A673 (cell line): ENCODE data around the gene PPT1. TPM values are rescaled to one million over a fixed set of nuclear protein-coding genes. Genes with fewer than 3 reads are reported as not detected.

Source experiments
- BruUV-seq: library from RNA; stranded (reverse); fragments of 400-500 nt; replicated peaks from 2 replicates; lab custom pipeline; 2021; lab: Mats Ljungman, UMichigan
- CTCF ChIA-PET: fragments of 300-600 bp; sonication (Branson Sonifier 250); formaldehyde crosslinking; loops from one replicate; lab custom pipeline; 2022; ENCODE audit warnings: antibody characterized with exemption; lab: Charles Lee
- POLR2A ChIA-PET: fragments of 300-600 bp; sonication (Branson Sonifier 250); formaldehyde crosslinking; loops from one replicate; lab custom pipeline; 2022; ENCODE audit warnings: antibody characterized with exemption; ENCODE audit not compliant: low non-redundant PET; lab: Charles Lee
- DNase-seq: peaks from one replicate; pipeline ENCODE4 v3.0.0-alpha.2; 2015; ENCODE audit warnings: low spot score
- H3K27ac ChIP-seq: fragments of 200-600 bp; sonication (generic); 2 replicates; pipeline ENCODE4 v1.5.1; 2016; ENCODE audit warnings: mixed run types, low read depth, mild to moderate bottlenecking, mixed read lengths, antibody characterized with exemption, low read length; ENCODE audit not compliant: poor library complexity, severe bottlenecking
- H3K27me3 ChIP-seq: fragments of 200-600 bp; sonication (generic); replicated peaks from 2 replicates; pipeline ENCODE4 v1.6.1; 2017; ENCODE audit warnings: mixed run types, low read depth, mild to moderate bottlenecking, mixed read lengths, antibody characterized with exemption, low read length; ENCODE audit not compliant: insufficient read depth, poor library complexity
- H3K36me3 ChIP-seq: fragments of 200-600 bp; sonication (generic); 2 replicates; pipeline ENCODE4 v1.6.1; 2016; ENCODE audit warnings: mixed run types, mild to moderate bottlenecking, mixed read lengths, antibody characterized with exemption, low read length; ENCODE audit not compliant: insufficient read depth, poor library complexity, severe bottlenecking
- H3K4me1 ChIP-seq: fragments of 200-600 bp; sonication (generic); 2 replicates; pipeline ENCODE4 v1.6.1; 2017; ENCODE audit warnings: mixed run types, mild to moderate bottlenecking, mixed read lengths, antibody characterized with exemption, low read length; ENCODE audit not compliant: insufficient read depth, poor library complexity, severe bottlenecking
- H3K4me3 ChIP-seq: fragments of 200-600 bp; sonication (generic); 2 replicates; pipeline ENCODE4 v1.5.1; 2016; ENCODE audit warnings: low read depth, mixed run types, mild to moderate bottlenecking, mixed read lengths, low read length; ENCODE audit not compliant: poor library complexity, severe bottlenecking
- H3K9me3 ChIP-seq: fragments of 200-600 bp; sonication (generic); 2 replicates; pipeline ENCODE4 v1.6.1; 2016; ENCODE audit warnings: mixed run types, low read depth, mild to moderate bottlenecking, mixed read lengths, antibody characterized with exemption, low read length; ENCODE audit not compliant: poor library complexity, severe bottlenecking
- EZH2 ChIP-seq: fragments of 200-600 bp; sonication (generic); IDR thresholded peaks from 2 replicates; pipeline ENCODE4 v1.6.1; 2017; ENCODE audit warnings: borderline replicate concordance, low read depth, mild to moderate bottlenecking, mixed read lengths, antibody characterized with exemption, low read length; ENCODE audit not compliant: poor library complexity, severe bottlenecking
- intact Hi-C: fragments of 100-400 bp; cut with micrococcal nuclease; formaldehyde crosslinking; loops from one replicate; pipeline ENCODE4 v1.10.0; 2022; ENCODE audit not compliant: unreplicated experiment
- total RNA-seq: library from RNA; stranded (reverse); gene quantifications from 2 replicates; pipeline ENCODE4 v1.2.3, GENCODE V29; 2021
- TF ChIP-seq, protein P1 (sequence below): fragments of 300-800, 200-600 bp; sonication (generic); conservative IDR thresholded peaks from 2 replicates; pipeline ENCODE4 v1.5.1; 2017; ENCODE audit warnings: low read depth, mild to moderate bottlenecking, antibody characterized with exemption, low read length, moderate library complexity, mixed read lengths

The PPT1 gene
- total RNA-seq, 1 experiment from 2014 or later: 76.3 TPM

DNA sequence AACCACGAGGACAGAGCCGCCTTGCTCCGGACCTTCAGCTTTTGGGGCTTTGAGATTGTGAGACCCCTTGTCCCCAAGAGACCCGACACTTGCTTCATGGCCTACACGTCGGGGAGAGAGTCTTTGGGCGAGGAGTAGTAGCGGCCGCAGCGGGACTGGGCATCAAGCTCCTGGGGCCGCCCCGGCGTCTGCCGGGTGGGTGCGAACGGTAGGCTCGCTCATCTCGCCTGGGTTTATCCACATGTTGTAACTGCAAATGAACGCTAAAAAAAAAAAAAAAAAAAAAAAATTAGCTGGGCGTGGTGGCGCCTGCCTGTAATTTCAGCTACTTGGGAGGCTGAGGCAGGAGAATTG is 36.2 kb upstream of the PPT1 start:
- TF ChIP-seq, protein P1, sequence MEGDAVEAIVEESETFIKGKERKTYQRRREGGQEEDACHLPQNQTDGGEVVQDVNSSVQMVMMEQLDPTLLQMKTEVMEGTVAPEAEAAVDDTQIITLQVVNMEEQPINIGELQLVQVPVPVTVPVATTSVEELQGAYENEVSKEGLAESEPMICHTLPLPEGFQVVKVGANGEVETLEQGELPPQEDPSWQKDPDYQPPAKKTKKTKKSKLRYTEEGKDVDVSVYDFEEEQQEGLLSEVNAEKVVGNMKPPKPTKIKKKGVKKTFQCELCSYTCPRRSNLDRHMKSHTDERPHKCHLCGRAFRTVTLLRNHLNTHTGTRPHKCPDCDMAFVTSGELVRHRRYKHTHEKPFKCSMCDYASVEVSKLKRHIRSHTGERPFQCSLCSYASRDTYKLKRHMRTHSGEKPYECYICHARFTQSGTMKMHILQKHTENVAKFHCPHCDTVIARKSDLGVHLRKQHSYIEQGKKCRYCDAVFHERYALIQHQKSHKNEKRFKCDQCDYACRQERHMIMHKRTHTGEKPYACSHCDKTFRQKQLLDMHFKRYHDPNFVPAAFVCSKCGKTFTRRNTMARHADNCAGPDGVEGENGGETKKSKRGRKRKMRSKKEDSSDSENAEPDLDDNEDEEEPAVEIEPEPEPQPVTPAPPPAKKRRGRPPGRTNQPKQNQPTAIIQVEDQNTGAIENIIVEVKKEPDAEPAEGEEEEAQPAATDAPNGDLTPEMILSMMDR: no peak
- TF ChIP-seq EZH2: no peak
- no peak overlapping the region for H3K27ac ChIP-seq
- intact Hi-C loops: no loop called here
- H3K9me3 ChIP-seq: no peaks in the 10 kb centered on the region
- H3K36me3 ChIP-seq: no peaks in the 10 kb centered on the region
- peak overlapping the region; percentile 39 for H3K4me3 ChIP-seq
- ChIA-PET POLR2A (interaction anchor here (0.5 to 0.6 kb wide), 2 partner anchors 167 to 272 kb away, joined by 3 to 5 read pairs; no protein-coding TSS in a partner anchor), CTCF (interaction anchor here (0.6 to 1.0 kb wide), 2 partner anchors 11 to 12 kb away, joined by 3 to 5 read pairs; no protein-coding TSS in a partner anchor)
- no peaks in the 10 kb centered on the region for H3K4me1 ChIP-seq
- DNase-seq: no peak
- no peaks in the 10 kb centered on the region for H3K27me3 ChIP-seq
- no TSS peak for BruUV-seq

DNA sequence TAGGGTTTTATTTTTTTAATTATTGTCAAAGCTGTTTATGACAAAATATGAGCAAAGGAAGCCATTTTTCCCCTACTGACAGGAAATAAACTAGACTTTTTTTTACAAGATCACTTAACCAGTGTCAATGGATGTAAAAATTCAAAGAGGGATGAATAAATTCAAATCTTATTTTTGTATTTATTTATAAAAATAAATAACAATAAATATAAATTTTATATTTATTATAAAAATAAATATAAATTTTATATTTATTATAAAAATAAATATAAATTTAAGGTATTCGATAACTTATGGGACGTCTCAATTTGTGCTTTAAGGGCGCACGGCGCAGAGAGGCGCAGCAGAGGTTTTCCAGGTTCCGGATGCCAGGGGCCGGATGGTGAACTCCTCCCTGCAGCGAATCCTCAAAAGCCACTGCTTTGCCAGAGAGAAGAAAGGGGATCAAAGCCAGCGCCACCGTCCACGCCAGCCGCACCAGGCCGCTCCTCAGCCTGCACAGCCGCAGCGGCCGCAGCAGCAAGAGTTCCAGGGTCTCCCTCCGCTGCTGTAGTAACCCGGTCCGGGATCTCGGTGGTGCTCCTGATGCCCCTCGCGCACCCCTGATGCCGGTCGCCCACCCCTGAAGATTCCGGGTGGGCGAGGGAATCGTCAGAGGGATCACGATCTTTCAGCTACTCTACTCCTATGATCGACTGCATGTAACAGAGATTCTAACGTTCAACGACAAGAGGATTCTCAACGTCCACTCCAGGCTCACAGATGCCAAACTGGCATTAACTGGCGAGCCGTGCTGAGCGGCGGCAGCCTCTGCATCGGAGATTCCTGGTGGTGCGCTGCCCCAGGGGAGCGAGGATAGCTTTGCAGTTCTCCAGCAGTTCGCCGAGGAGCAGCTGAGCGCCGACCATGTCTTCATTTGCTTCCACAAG is 35.6 kb upstream of the PPT1 start:
- no peak for TF ChIP-seq EZH2
- TF ChIP-seq, protein P1: no peak
- ChIA-PET POLR2A (interaction anchor here (0.5 to 0.9 kb wide), 3 partner anchors 8 to 272 kb away, joined by 3 to 5 read pairs (median 3); no protein-coding TSS in a partner anchor), CTCF (interaction anchor here (1.0 kb wide), 1 partner anchor 11 kb away, joined by 3 read pairs; no protein-coding TSS in a partner anchor)
- peak; percentile 52 for DNase-seq
- Histone ChIP-seq H3K36me3 (no peaks in the 10 kb centered on the region), H3K9me3 (no peaks in the 10 kb centered on the region), H3K4me1 (no peaks in the 10 kb centered on the region), H3K4me3 (peak overlapping the region; percentile 39), H3K27ac (no peak overlapping the region), H3K27me3 (no peaks in the 10 kb centered on the region)
- intact Hi-C loops: no loop called here
- no TSS peak for BruUV-seq

DNA sequence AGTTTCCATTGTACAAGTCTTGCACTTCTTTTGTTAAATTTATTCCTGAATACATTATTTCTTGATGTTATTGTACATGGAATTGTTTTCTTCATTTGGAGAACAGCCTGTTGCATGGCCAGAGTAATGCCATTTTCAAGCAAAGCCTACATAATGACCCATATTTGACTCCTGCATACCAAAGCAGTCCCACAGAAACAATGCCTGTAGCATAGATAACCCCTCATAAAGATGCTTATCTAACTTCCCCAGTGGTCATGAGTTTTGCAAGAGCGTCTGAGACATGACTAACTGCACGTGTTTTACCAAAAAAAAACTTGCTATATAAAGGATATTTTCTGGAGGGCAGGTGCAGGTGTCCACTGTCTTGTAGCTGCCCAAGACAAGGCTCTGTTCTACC is 33.8 kb upstream of the PPT1 start:
- no peak for DNase-seq
- intact Hi-C loops: no loop called here
- H3K27ac ChIP-seq: no peak overlapping the region
- POLR2A ChIA-PET: no interaction called here
- no peaks in the 10 kb centered on the region for H3K9me3 ChIP-seq
- BruUV-seq: no TSS peak
- H3K27me3 ChIP-seq: no peaks in the 10 kb centered on the region
- H3K4me1 ChIP-seq: no peaks in the 10 kb centered on the region
- CTCF ChIA-PET: no interaction called here
- no peaks in the 10 kb centered on the region for H3K36me3 ChIP-seq
- TF ChIP-seq EZH2: no peak
- TF ChIP-seq, protein P1: no peak
- H3K4me3 ChIP-seq: no peak overlapping the region
